HepG2 (cell line): ENCODE results near the gene WBP1. TPM values are rescaled to one million over a fixed set of nuclear protein-coding genes. Genes with fewer than 3 reads are reported as not detected.

Source experiments
- MZF1 ChIP-seq: sonication (generic); formaldehyde crosslinking; IDR thresholded peaks from 2 replicates; pipeline ENCODE4 v1.8.1; 2023; ENCODE audit warnings: mild to moderate bottlenecking, missing genetic modification reagents, borderline replicate concordance
- NR2F6 ChIP-seq, 2 experiments: IDR thresholded peaks; 2 replicates each; pipeline ENCODE4 v1.6.1; 2016; ENCODE audit warnings: antibody characterized with exemption in 1 of 2, mild to moderate bottlenecking in 1 of 2
- NR3C1 ChIP-seq: sonication (generic); formaldehyde crosslinking; IDR thresholded peaks from 2 replicates; pipeline ENCODE4 v1.4.0; 2020; ENCODE audit warnings: missing genetic modification reagents
- PTBP1 ChIP-seq: fragments of 200-400 bp; formaldehyde crosslinking; IDR thresholded peaks from 2 replicates; pipeline ENCODE4 v1.6.1; 2018; ENCODE audit warnings: low read length, low read depth; ENCODE audit not compliant: poor library complexity, severe bottlenecking
- RCOR2 ChIP-seq: IDR thresholded peaks from 2 replicates; pipeline ENCODE4 v1.6.1; 2016; ENCODE audit warnings: missing biosample characterization, missing genetic modification reagents
- SIX4 ChIP-seq: sonication (generic); formaldehyde crosslinking; IDR thresholded peaks from 2 replicates; pipeline ENCODE4 v1.4.0; 2020; ENCODE audit warnings: missing genetic modification reagents
- SNAPC2 ChIP-seq: sonication (generic); formaldehyde crosslinking; IDR thresholded peaks from 2 replicates; pipeline ENCODE4 v1.8.1; 2022; ENCODE audit warnings: mild to moderate bottlenecking, missing genetic modification reagents
- SOX6 ChIP-seq, 2 experiments: fragments of 450-650 bp in 1 of 2; sonication (generic) in 1 of 2; formaldehyde crosslinking in 1 of 2; IDR thresholded peaks; 2 replicates each; pipeline versions ENCODE4 v1.4.0 to v1.6.1; 2017 to 2020; ENCODE audit warnings: antibody characterized with exemption in 1 of 2, mild to moderate bottlenecking in 1 of 2, missing genetic modification reagents in 1 of 2
- SP140L ChIP-seq: sonication (generic); formaldehyde crosslinking; IDR thresholded peaks from 2 replicates; pipeline ENCODE4 v1.4.0; 2020; ENCODE audit warnings: missing genetic modification reagents, borderline replicate concordance
- SRSF1 ChIP-seq: fragments of 200-400 bp; formaldehyde crosslinking; optimal IDR thresholded peaks from 2 replicates; pipeline ENCODE3; 2017; ENCODE audit warnings: mild to moderate bottlenecking, low read depth, low read length, moderate library complexity
- TP53 ChIP-seq: sonication (generic); formaldehyde crosslinking; conservative IDR thresholded peaks from 2 replicates; pipeline ENCODE4 v1.4.0; 2020; ENCODE audit warnings: missing genetic modification reagents
- WIZ ChIP-seq: sonication (generic); formaldehyde crosslinking; IDR thresholded peaks from 2 replicates; pipeline ENCODE4 v1.5.1; 2020; ENCODE audit warnings: mild to moderate bottlenecking, missing genetic modification reagents
- ZNF225 ChIP-seq: sonication (generic); formaldehyde crosslinking; IDR thresholded peaks from 2 replicates; pipeline ENCODE4 v1.4.0; 2020; ENCODE audit warnings: mild to moderate bottlenecking, missing genetic modification reagents
- ZNF274 ChIP-seq: sonication (generic); formaldehyde crosslinking; IDR thresholded peaks from 2 replicates; pipeline ENCODE4 v1.5.1; 2020; ENCODE audit warnings: mild to moderate bottlenecking, missing genetic modification reagents
- ZNF441 ChIP-seq: sonication (generic); formaldehyde crosslinking; IDR thresholded peaks from 2 replicates; pipeline ENCODE4 v1.7.0; 2021; ENCODE audit warnings: missing genetic modification reagents, borderline replicate concordance
- ZNF776 ChIP-seq: sonication (generic); formaldehyde crosslinking; IDR thresholded peaks from 2 replicates; pipeline ENCODE4 v1.4.0; 2020; ENCODE audit warnings: mild to moderate bottlenecking, missing genetic modification reagents
- polyA plus RNA-seq, 8 experiments: library from polyadenylated mRNA; depleted of rRNA in 3 of 8; stranded (reverse) in 7 of 8; unstranded in 1 of 8; fragments of >200 nt; fragmentation: Illumina TruSeq in 4 of 8; extraction: Trizol in 4 of 8; gene quantifications; 2 replicates each; pipeline versions ENCODE4 v1.2.1 to v1.2.3, GENCODE V29; 2011 to 2016; ENCODE audit warnings: low read depth in 4 of 8, missing spikeins in 1 of 8, mixed read lengths in 1 of 8; ENCODE audit not compliant: insufficient read depth in 1 of 8
- total RNA-seq, 5 experiments: library from RNA; depleted of rRNA; stranded (reverse); fragments of >200 nt; fragmentation: Illumina TruSeq; extraction: Trizol; gene quantifications; 2 replicates each; pipeline ENCODE4 v1.2.3, GENCODE V29; 2016; ENCODE audit warnings: low read depth in 1 of 5
- TF ChIP-seq, protein P1 (sequence below): sonication (generic); formaldehyde crosslinking; IDR thresholded peaks from 2 replicates; pipeline ENCODE4 v1.4.0; 2020; ENCODE audit warnings: missing genetic modification reagents
- TF ChIP-seq, protein P2 (sequence below): sonication (generic); formaldehyde crosslinking; conservative IDR thresholded peaks from 2 replicates; pipeline ENCODE4 v1.4.0; 2020; ENCODE audit warnings: missing genetic modification reagents
- TF ChIP-seq, protein P3 (sequence below): fragments of 450-650 bp; IDR thresholded peaks from 2 replicates; pipeline ENCODE4 v1.6.1; 2017; ENCODE audit warnings: mild to moderate bottlenecking
- TF ChIP-seq, protein P4 (sequence below): sonication (generic); formaldehyde crosslinking; IDR thresholded peaks from 2 replicates; pipeline ENCODE4 v1.8.0; 2022; ENCODE audit warnings: missing genetic modification reagents, mild to moderate bottlenecking, borderline replicate concordance
- TF ChIP-seq, protein P5 (sequence below): sonication (generic); formaldehyde crosslinking; conservative IDR thresholded peaks from 2 replicates; pipeline ENCODE4 v1.8.0; 2022; ENCODE audit warnings: missing genetic modification reagents

Gene WBP1
- total and polyA plus RNA-seq, 2 of the 13 experiments (the other 11 are each of a cell fraction or from before 2014, with no cell fraction given), result 38.8 to 85.7 TPM

DNA sequence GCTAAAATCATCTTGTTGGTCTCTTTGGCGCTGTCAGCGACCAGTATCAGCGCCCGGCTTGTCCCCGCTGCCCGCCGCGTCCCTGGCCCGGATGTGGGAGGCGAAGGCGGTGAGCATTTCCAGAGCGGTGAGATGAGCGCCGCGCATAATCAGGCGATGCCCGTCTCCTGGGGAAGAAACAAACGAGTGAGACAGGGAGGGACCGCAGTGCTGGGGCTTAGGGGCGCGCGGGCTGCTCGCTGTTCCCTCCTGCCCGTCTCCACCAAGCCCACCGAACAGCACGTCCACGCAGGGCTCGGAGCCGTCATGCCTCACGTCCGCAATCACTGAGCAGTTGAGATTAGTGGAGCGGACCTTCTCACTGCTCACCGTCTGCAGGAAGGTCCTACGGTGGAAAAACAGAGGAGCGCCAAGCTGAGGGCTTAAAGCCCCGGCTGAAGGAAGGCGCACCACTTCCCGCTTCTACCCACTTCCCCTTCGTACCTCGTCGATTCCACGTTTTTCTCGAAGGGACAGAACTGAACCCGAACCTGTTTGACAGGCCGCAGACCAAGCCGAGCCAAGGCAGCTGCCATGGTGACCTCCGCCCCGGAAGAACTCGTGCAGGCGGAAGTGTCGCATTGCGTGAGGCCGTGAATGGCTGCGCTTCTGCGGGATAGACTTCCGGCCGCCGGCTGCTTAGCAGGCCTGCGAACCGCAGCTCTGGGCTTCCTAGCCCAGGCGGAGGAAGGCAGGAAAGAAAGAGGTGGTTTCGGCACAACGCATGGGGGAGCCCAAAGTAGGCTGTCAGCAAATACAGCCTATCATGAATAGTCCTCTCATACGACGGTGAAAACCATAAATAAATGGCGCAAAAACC, 14.1 kb downstream of the WBP1 start, which contains the start of gene MRPL53 (continued):
- TF ChIP-seq, protein P1, sequence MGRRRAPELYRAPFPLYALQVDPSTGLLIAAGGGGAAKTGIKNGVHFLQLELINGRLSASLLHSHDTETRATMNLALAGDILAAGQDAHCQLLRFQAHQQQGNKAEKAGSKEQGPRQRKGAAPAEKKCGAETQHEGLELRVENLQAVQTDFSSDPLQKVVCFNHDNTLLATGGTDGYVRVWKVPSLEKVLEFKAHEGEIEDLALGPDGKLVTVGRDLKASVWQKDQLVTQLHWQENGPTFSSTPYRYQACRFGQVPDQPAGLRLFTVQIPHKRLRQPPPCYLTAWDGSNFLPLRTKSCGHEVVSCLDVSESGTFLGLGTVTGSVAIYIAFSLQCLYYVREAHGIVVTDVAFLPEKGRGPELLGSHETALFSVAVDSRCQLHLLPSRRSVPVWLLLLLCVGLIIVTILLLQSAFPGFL, result no peak
- TF ChIP-seq, protein P2, sequence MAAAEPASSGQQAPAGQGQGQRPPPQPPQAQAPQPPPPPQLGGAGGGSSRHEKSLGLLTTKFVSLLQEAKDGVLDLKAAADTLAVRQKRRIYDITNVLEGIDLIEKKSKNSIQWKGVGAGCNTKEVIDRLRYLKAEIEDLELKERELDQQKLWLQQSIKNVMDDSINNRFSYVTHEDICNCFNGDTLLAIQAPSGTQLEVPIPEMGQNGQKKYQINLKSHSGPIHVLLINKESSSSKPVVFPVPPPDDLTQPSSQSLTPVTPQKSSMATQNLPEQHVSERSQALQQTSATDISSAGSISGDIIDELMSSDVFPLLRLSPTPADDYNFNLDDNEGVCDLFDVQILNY (CRISPR knock-in tag), result peak; percentile 73; the same call in 1 of the 2 replicates
- peak; percentile 58 for TF ChIP-seq RCOR2 (CRISPR knock-in tag)
- peak; percentile 96 for TF ChIP-seq ZNF225 (CRISPR knock-in tag)
- no peak for TF ChIP-seq NR3C1 (CRISPR knock-in tag)
- TF ChIP-seq ZNF274, result peak; percentile 98
- TF ChIP-seq, protein P3, sequence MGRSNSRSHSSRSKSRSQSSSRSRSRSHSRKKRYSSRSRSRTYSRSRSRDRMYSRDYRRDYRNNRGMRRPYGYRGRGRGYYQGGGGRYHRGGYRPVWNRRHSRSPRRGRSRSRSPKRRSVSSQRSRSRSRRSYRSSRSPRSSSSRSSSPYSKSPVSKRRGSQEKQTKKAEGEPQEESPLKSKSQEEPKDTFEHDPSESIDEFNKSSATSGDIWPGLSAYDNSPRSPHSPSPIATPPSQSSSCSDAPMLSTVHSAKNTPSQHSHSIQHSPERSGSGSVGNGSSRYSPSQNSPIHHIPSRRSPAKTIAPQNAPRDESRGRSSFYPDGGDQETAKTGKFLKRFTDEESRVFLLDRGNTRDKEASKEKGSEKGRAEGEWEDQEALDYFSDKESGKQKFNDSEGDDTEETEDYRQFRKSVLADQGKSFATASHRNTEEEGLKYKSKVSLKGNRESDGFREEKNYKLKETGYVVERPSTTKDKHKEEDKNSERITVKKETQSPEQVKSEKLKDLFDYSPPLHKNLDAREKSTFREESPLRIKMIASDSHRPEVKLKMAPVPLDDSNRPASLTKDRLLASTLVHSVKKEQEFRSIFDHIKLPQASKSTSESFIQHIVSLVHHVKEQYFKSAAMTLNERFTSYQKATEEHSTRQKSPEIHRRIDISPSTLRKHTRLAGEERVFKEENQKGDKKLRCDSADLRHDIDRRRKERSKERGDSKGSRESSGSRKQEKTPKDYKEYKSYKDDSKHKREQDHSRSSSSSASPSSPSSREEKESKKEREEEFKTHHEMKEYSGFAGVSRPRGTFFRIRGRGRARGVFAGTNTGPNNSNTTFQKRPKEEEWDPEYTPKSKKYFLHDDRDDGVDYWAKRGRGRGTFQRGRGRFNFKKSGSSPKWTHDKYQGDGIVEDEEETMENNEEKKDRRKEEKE, result no peak
- TF ChIP-seq, protein P4, sequence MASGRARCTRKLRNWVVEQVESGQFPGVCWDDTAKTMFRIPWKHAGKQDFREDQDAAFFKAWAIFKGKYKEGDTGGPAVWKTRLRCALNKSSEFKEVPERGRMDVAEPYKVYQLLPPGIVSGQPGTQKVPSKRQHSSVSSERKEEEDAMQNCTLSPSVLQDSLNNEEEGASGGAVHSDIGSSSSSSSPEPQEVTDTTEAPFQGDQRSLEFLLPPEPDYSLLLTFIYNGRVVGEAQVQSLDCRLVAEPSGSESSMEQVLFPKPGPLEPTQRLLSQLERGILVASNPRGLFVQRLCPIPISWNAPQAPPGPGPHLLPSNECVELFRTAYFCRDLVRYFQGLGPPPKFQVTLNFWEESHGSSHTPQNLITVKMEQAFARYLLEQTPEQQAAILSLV (CRISPR knock-in tag), result peak; percentile 98; the same call in 1 of the 2 replicates
- peak; percentile 96 for TF ChIP-seq ZNF776 (CRISPR knock-in tag)
- peak; percentile 38; the same call in 1 of the 2 replicates for TF ChIP-seq SIX4
- TF ChIP-seq SP140L, result no peak
- TF ChIP-seq MZF1 (CRISPR knock-in tag), result peak; percentile 86; the same call in 1 of the 2 replicates
- TF ChIP-seq NR2F6 (IDR thresholded peaks at IDR 0.05), result no peak; the same call in 1 of the 2 replicates
- TF ChIP-seq NR2F6 (CRISPR knock-in tag; IDR thresholded peaks at IDR 0.05), result peak; percentile 81
- peak; percentile 84 for TF ChIP-seq SNAPC2 (CRISPR knock-in tag)
- peak; percentile 82 for TF ChIP-seq WIZ (CRISPR knock-in tag)
- peak; percentile 98 for TF ChIP-seq SRSF1
- TF ChIP-seq, protein P5, sequence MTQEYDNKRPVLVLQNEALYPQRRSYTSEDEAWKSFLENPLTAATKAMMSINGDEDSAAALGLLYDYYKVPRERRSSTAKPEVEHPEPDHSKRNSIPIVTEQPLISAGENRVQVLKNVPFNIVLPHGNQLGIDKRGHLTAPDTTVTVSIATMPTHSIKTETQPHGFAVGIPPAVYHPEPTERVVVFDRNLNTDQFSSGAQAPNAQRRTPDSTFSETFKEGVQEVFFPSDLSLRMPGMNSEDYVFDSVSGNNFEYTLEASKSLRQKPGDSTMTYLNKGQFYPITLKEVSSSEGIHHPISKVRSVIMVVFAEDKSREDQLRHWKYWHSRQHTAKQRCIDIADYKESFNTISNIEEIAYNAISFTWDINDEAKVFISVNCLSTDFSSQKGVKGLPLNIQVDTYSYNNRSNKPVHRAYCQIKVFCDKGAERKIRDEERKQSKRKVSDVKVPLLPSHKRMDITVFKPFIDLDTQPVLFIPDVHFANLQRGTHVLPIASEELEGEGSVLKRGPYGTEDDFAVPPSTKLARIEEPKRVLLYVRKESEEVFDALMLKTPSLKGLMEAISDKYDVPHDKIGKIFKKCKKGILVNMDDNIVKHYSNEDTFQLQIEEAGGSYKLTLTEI (CRISPR knock-in tag), result no peak
- TF ChIP-seq PTBP1, result peak; percentile 44
- peak; percentile 88; the same call in 1 of the 2 replicates for TF ChIP-seq TP53 (CRISPR knock-in tag)
- no peak for TF ChIP-seq SOX6 (IDR thresholded peaks at IDR 0.05)
- TF ChIP-seq SOX6 (CRISPR knock-in tag; IDR thresholded peaks at IDR 0.05), result peak; percentile 77
- peak; percentile 55; the same call in 1 of the 2 replicates for TF ChIP-seq ZNF441 (CRISPR knock-in tag)
